NCI-H1417 (cell line): ENCODE results near the gene CLMP.

Source experiments
- DNase-seq, 3 experiments: peaks; one replicate each; lab custom pipeline; 2025; lab: John Stamatoyannopoulos, UW

The CLMP gene

GRCh38 chr11:123188508-123189165 is 6.4 kb downstream of the CLMP start:
- DNase-seq, result no peak

GRCh38 chr11:123187665-123188507 is 7.2 kb downstream of the CLMP start:
- peak in 2 of 3 experiments; percentile 56 to 85 for DNase-seq

- DNase-seq, result peak in 1 of 3 experiments; percentile 47
These were observed 7.8 kb downstream of the CLMP start for GRCh38 chr11:123187248-123187647.

GRCh38 chr11:123186286-123186685 is 8.8 kb downstream of the CLMP start:
- DNase-seq, result no peak

- DNase-seq, result no peak
These were observed 9.7 kb downstream of the CLMP start for GRCh38 chr11:123185326-123185725.

- DNase-seq, result no peak
These were observed 10.5 kb downstream of the CLMP start for GRCh38 chr11:123184531-123184930.

GRCh38 chr11:123183391-123184099 is 11.5 kb downstream of the CLMP start:
- no peak for DNase-seq

GRCh38 chr11:123181767-123182500 is 13.1 kb downstream of the CLMP start:
- no peak for DNase-seq

GRCh38 chr11:123181075-123181474 is 14.0 kb downstream of the CLMP start:
- DNase-seq, result no peak

- DNase-seq, result no peak
These were observed 14.5 kb downstream of the CLMP start for GRCh38 chr11:123180574-123180973.

GRCh38 chr11:123180166-123180565 is 14.9 kb downstream of the CLMP start:
- DNase-seq, result no peak

GRCh38 chr11:123179586-123179985 is 15.5 kb downstream of the CLMP start:
- no peak for DNase-seq

- DNase-seq, result no peak
These were observed 16.9 kb downstream of the CLMP start for GRCh38 chr11:123178186-123178585.

- DNase-seq, result no peak
These were observed 18.3 kb downstream of the CLMP start for GRCh38 chr11:123176785-123177184.

GRCh38 chr11:123174196-123175183 is 20.6 kb downstream of the CLMP start:
- DNase-seq, result no peak

- DNase-seq, result no peak
These were observed 21.2 kb downstream of the CLMP start for GRCh38 chr11:123173856-123174186.

- DNase-seq, result no peak
These were observed 21.8 kb downstream of the CLMP start for GRCh38 chr11:123173040-123173855.

GRCh38 chr11:123170929-123171328 is 24.1 kb downstream of the CLMP start:
- DNase-seq, result no peak

GRCh38 chr11:123169821-123170220 is 25.2 kb downstream of the CLMP start:
- no peak for DNase-seq

- DNase-seq, result peak in 1 of 3 experiments; percentile 10
These were observed 26.0 kb downstream of the CLMP start for GRCh38 chr11:123168955-123169484.
